Fibroblast of skin of right biceps (primary cell): ENCODE results near the gene C1QTNF12.
"Not testable (repeated sequence)": the region's sequence is repeated elsewhere in the genome, so short reads cannot be mapped to it uniquely, and the experiment has no call there.

ENCODE experiments used
- DNase-seq: peaks from one replicate; pipeline ENCODE4 v3.0.0-alpha.2; 2013

Gene C1QTNF12

DNA sequence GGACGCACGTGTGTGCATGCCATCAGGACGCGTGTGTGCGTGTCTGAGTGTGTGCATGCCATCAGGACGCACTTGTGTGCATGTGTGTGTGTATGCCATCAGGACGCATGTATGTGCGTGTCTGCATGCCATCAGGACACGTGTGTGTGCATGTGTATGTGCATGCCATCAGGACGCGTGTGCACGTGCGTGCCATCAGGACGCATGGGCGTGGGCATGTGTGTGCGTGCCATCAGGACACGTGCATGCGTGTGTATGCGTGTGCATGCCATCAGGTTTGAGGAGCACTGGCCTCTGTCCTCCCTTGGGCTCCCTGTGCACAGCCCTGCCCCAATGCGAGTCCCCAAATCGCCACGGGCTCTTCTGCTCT is 12.6 kb upstream of the C1QTNF12 start:
- no peak for DNase-seq

DNA sequence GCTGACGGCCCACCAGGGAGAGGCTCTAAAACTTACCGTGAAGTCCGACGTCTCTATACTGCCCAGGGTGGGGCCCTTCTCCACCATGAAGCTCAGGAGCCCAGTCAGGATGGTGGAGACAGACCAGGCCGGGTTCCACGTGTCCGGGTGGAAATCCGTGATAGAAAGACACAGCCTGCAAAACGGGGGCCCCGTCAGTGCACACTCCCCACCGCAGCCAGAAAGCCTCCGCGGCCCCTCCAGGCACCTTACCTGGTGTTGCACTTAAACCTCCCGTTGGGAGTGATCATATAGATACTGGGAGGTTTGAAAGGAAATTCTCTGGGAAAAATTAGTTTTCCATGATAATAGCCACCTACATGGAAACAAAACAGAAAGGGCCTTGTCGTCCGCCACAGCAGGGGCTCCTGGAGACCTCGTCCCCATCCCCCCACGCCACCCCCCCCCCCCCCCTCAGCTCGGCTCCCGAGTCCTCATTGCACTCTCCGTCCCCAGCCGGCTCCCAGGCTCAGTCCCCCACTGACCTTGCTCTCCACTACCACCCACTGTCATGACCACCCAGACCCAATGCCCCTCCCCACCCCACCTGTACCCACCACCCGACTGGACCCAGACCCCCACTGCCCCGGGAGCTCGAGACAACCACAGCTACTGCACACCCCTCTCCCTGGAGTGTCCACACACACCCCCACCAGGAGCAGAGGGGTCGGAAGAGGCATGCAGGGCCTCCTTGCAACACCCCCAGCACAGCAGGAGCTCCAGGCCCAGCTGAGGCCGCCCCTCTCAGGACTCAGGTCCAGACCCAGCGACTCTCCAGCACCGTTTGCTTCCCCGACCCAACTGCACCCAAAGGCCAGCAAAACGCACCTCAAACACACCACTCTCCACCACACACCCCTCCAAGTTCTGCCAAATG is 10.7 kb upstream of the C1QTNF12 start:
- DNase-seq: no peak

DNA sequence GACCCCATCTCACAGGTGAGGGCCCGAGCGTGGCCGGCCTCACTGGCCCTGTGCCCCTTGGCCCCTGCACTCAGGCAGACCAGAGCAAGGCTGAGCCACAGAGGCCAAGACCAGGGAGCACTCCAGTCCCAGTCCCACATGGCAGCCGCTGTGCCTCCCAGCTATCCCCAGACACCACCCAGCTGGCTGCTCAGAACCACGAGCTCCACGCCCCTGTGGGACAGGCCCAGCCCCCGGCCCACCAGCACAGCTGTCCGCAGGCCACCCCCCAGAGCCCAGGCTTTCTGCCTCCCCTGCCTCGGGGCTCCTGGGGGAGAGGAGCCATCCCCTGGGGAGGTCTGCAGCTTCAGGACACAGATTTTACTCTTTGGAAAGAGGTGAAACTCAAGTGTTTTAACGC is 9.1 kb upstream of the C1QTNF12 start:
- no peak for DNase-seq

DNA sequence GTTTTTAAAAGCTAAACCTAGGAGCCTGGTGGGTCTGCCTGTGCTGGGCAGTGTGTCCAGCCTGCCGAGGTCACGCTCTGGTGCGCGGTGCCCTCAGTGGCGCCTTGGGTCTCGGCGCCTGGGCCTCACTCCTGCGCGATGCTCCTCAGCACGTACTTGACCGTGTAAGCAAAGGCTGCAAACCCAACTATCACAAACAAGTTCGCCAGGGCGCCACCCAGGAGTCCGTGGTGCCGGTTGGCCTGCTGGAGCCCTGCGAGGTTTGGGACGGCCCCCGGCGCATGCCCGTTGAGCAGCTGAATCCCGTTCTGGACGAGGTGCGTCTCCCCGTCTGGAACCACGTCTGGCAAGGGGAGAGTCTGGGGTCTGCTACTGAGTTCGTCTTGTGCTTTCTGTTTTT is 8.6 kb upstream of the C1QTNF12 start:
- no peak for DNase-seq

DNA sequence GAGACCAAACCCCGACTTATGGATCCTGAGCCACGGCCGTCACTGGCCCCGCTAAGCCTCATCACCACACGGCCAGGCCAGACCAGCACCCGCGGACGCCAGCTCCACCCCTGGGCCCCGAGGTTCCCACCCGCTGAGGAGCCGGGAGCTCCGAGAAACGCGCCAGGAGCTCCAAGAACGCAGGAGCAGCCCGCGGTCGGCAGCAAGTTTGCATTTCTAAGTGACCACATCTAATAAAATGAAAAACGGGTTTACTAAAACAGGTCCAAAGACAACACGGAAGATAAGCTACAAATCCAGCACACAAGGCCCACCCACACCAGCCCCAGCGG is 8.1 kb upstream of the C1QTNF12 start:
- no peak for DNase-seq

DNA sequence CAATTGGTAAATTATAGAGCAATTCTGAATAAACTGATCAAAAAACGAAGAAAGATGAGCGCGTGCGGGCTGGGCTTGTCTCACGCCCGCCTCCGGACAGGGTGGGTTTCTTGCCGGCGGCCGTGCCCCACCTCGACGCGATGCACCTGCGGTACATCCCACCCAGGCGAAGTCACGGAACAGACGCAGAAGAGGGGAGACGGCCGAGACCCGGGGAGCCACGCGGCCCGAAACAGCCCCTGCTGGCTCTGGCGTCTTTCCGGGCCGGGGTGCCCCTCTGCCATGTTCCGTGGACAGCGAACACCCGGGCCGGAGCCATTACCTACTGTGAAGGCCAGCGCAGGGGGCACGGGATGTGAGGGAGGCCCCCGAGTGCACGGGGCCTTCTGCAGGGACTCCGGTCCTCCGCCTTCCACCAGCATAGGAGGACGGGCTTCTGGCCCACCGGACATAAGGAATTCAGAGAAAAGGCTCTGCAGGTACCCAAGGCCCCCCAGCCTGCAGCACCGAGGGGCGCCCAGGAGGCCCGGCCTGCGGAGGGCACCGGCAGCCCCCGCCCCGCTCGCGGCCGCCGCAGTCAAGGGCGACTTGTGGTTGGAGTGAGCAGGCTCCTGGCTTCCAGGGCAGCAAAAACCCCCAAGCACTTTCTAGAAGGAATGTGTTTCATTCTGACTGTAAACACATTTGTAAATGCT is 7.6 kb upstream of the C1QTNF12 start:
- no peak for DNase-seq

DNA sequence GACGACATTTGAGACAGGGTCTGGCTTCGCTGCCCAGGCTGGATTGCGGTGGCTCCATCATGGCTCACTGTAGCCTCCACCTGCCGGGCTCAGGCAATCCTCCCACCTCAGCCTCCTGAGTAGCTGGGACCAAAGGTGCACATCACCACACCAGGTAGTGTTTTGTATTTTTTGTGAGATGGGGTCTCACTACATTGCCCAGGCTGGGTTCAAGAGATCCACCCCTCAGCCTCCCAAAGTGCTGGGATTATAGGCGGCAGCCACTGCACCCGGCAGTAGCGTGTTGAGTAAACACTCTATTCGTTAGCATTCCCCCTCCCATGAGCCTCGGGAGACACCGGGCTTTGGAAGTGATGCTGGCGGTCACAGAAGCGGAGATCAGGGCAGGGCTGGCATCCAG is 6.8 kb upstream of the C1QTNF12 start:
- DNase-seq: no peak

DNA sequence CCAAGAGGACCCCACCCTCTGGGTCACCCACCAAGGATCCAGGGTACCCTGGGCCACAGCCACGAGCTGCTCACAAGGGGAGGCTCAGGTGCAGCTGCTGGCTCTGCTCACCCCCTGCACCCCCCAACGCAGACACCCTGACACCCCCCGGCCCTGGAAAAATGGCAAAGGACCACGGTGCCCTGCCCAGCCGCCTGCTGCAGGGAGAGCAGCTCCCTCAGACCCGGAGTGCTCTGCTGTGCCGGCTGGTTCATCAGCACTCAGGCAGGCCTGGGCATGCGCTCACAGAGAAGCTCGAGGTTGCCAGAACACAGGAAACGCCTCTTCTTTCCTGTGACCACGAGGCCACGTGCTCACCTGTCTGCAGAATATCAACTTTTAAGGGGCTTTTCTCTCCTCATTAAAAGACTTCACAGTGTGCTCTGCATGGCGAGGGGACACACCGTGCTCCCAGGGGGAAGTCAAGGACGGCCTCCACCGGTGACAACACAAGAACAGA is 4.3 kb upstream of the C1QTNF12 start:
- DNase-seq: no peak

DNA sequence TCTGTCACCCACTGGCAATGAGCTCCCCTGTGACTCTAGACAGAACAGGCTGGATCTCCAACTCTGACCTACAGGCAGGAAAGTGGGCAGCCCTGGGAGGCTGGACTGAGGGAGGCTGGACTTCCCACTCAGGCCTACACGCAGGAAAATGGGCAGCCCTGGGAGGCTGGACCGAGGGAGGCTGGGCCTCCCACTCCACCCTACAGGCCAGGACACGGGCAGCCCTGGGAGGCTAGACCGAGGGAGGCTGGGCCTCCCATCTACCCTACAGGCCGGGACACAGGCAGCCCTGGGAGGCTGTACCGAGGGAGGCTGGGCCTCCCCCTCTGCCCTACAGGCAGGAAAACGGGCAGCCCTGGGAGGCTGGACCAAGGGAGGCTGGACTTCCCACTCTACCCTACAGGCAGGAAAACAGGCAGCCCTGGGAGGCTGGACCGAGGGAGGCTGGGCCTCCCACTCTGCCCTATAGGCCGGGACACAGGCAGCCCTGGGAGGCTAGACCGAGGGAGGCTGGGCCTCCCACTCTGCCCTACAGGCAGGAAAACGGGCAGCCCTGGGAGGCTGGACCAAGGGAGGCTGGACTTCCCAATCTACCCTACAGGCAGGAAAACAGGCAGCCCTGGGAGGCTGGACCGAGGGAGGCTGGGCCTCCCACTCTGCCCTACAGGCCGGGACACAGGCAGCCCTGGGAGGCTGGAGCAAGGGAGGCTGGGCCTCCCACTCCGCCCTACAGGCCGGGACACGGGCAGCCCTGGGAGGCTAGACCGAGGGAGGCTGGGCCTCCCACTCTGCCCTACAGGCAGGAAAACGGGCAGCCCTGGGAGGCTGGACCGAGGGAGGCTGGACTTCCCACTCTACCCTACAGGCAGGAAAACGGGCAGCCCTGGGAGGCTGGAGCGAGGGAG is 1.7 kb upstream of the C1QTNF12 start:
- DNase-seq: not testable (repeated sequence)

DNA sequence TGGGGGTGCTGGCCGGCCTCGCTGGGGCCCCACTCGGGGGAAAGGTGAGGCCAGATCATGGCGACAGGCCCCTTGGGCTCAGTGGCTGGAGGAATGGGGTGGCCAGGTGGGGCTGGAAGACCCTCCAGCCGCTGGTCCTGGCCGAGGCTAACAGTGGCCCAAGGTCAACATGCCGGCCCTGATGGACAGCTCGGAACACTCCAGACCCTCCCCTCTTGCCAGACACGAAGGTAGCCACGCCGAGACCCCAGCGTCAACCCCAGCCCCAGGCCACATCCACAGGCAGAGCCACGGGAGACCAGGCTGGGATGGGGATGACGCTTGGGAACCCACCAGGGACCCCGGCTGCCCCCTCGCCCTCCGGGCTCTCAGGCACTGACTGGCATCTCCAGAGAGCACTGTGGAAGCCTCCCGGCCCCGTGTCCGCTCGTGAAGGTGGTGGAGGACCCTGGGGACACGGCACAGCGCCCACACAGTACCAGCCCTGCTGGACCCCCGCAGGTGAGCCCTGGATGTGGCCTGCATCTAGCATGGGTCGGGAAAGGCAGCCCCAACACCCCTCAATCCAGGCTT is 905 bp upstream of the C1QTNF12 start:
- no peak for DNase-seq

DNA sequence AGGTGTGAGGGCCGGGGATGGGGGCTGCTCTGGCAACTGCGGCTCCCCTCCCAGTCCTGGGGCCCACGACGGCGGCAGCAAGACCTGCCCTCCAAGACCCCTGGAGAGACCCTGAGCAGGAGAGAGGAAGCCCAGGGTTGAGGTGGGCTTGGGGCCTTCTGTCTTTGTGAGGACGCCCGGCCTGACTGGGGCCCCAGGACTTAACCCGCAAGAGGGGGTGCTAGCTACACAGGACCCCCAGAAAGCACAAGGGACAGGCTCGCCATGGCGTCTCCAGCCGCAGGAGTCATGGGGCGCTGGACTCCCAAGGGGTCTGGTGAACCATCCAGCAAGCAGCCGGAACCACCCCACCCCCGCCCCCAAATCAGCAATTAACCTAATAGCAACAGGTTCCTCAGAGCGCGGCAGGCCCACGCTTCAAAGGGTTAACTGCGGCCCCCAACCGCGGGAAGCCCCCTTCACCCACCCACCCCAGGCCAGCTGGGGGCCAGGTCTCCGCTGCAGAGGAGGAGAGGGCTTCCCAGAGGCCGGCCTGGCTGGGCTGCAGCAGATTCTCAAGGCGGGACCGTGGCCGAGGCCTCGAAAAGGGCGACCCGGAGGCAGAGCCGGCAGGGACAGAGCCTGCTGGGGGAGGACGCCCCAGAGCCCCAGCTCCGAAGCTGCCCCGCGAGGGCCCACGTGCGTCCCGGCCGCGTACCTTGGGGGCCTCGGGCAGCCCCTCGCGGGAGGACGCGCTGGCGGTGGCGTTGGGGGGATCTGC is 525 bp downstream of the C1QTNF12 start:
- DNase-seq: no peak

DNA sequence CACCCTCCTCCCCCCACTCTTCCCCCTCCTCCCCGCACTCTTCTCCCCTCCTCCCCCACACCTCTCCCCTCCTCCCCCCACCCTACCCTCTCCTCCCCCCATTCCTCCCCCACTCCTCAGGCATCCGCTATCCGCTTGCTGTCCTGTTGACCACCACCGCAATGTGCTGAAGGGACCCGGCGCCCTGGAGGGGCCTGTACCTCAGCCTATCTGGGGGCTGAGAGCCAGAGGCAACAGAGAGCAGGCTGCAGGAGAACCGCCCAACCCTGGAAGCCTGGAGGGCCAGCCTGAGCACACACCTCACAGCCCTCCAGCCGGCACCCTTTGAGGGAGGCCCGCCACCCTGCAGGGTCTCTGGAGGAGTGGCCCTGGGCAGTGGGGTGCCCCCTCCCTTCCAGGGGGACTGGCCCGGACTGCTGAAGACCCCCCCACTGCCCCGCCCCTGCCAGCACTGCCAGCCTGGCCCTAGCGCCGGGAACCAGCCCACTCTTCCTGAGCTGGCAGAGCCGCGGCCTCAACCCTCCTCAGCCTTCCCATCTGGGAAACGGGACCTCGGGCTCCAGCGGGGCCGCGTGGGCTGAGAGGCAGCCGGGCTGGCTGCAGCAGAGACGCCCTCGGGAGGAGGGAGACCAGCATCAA is 1.2 kb downstream of the C1QTNF12 start:
- no peak for DNase-seq

DNA sequence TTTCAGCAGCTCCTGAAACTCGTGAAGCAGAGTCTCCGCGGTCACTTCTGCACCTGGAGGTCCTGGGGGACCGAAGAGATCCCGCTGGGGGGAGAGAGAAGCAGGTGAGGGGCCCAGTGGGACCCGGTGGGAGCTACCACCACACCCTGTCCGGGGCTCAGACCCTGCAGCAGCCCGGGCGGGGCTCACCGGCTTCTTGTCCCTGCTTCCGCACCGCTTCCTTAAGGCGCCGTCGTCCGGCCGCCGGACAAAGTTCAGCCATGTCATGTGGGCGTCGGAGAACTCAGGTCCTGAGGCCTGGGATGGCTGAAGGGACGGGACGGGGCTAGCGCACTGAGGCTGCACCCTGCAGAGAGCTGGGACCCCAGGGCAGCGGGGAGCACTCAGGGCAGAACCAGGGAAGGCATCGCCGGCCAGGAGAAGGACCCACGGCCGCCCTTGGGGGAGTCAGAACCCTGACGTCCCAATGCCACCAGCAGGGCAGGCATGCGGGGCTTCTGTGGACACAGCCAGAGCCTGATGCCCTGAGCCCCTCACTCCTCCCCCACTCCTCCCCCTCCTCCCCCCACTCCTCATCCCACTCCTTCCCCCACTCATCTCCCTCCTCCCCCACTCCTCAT is 2.2 kb downstream of the C1QTNF12 start:
- DNase-seq: no peak

DNA sequence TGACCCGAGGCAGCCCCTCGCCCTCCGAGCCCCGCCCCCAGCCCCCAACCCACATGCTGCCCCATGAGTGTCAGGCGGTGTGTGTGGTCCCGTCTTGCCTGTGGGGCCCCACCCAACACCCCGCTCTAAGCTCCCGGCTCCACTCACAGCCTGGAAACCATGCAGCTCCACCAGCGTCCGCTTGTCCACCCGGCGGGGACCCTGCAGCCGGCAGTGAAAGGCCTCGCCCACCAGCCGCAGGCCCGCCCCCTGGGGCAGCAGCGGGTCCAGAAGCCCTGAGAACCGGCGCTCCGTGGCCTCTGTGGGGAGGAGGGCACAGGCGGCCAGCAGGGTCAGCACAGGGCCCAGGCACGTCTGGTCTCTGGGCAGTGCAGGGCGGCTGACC is 2.7 kb downstream of the C1QTNF12 start:
- DNase-seq: no peak

DNA sequence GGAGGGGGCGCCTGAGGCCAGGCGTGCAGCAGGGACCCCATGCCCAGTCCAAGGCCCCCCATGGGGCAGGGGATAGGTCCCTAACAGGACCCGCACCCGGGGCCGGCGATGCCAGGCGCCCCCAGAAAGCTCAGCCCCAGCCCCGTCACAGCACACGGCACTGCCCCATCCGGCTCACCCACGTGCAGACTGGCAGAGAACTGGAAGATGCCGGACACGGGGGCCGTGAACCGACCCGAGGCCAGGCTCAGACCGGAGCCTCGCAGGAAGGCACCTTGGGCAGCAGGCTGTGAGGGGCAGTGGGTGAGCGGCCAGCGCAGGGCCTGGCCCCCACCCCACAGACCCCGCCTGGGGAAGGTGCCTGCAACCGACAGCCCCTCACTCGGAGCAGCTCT is 3.3 kb downstream of the C1QTNF12 start:
- no peak for DNase-seq

DNA sequence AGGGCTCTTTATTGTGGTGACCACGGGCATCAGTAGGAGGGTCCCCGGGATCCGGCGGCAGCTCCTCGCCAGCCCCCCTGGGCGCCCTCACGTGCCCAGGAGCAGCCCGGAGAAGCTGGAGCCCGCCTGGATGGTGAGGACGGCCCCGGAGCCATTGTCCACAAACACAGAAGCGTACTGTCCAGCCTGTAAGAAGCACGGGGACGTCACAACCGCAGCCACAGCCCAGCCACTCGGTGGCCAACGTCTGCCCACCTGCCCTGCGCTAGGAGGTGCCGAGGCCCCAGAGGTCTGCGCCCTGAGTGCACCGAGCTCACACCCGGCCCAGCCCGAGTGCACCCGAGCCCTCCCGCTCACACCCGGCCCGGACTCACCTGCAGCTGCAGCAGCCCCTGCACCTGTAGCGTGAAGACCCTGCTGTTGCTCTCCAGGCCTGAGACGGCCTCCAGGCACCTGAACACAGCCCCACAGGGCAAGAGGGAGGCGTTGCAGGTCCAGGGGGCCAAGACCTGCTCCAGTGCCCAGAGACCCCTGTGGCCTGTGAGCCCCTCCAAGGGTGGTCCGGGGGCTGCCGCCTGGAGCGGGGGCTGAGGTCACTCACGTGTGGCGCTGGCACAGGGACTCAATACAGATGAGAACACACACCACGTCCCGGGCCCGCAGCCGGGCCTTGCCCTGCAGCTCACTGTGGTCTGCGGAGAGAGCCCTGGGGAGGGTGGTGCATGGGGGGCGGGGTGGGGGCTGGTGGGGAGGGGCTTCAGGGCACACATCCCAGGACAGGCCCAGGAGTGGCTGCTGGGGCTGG is 3.9 kb downstream of the C1QTNF12 start:
- no peak for DNase-seq

DNA sequence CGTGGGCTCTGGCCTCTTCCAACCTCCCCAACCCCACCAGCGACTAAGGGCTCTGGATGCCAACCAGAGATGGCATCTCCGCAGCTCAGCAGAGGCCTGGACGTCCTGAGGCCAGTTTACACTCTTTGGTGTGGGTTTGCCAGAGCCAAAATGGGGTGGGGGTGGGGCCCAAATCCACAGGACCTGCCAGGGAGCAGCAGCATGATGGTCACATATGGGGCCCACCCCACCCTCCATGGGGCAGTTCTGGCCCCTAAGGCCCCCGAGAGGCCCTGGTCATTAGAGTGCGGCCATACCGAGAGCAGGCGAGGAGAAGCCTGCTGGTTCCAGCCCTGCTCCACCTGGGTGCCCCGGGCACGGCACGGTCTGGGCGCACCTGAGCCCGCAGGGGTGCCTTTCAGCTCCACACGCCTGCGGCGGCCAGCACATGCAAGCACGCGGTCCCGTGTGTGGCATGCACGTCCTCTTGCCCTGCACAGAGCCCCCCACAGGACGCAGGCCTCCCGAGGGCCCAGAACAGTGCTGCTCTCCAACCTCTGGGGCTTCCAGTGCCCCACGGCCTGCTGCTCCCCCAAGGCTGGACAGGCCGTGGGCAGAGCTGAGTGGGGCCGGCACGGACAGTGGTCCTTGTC is 4.8 kb downstream of the C1QTNF12 start:
- no peak for DNase-seq

DNA sequence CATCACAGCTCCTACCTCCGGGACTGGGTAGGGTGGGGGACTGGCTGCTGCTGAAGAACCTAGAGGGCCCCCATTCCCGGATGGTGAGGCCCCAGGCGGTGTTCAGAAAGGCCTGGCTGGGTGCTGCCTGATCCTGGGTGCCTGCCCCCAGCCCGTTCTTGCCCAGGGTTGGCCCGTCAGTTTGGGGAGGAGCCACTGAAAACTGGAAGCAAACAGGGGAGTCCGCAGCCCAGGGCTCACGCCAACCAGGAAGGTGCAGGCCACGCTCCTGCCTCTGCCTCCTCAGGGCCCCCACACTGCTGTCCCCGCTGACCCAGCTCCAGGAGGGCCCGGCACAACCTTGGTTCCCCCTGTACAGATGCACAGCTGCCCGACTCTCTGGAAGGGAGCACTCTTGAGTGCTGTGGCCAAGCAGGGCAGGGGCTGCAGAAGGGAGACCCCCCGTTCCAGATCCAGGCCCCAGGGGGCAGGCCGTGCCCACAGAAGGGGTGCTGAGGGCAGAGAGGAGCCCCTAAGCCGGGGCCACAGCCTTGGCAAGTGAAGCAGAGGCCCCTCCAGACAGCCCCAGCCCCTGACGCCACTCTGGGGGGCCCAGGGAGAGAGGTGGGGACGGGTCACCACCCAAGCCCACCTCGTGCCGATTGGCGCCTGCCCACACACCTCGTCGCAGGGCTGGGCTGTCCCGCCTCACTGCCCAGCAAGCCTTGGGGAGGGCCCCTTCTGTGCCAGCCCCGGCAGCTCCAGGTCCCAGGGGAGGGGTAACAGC is 5.5 kb downstream of the C1QTNF12 start:
- DNase-seq: peak; percentile 11

DNA sequence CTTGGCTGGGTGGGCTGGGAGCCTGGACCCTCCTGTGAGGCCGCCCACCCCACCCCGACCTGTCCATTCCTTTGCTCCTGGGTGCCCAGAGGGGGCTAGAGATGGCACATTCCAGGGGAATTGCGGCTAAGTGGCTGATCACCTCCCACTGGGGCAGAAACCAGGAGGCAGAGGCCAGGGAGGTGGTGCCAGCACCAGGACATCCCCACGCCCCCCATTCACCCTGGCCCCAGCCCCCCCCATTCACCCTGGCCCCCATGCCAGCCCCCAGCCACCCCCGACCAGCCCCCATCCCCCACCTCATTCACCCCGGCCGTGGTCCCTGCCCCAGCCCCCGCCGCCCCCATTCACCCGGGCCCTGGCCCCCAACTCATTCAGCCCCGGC is 6.2 kb downstream of the C1QTNF12 start:
- no peak for DNase-seq
